Astrocyte of the spinal cord (primary cell): Measurements from ENCODE around the gene IQGAP3.

Experiments
- DNase-seq: peaks from one replicate; pipeline ENCODE4 v3.0.0; 2011; ENCODE audit warnings: low read depth, low spot score
- H3K4me3 ChIP-seq: 2 replicates; pipeline ENCODE4 v1.5.1; 2011; ENCODE audit warnings: low read depth, mild to moderate bottlenecking, low read length, moderate library complexity
- in situ Hi-C: cut with HindIII; loops from 2 replicates; pipeline ENCODE4 v1.10.0; 2017; ENCODE audit warnings: low sequenced_read_pairs
- TF ChIP-seq, protein P1 (sequence below): IDR thresholded peaks from 2 replicates; pipeline ENCODE4 v1.5.1; 2012; ENCODE audit warnings: low read depth, mild to moderate bottlenecking, low read length, inconsistent platforms

Gene IQGAP3

DNA sequence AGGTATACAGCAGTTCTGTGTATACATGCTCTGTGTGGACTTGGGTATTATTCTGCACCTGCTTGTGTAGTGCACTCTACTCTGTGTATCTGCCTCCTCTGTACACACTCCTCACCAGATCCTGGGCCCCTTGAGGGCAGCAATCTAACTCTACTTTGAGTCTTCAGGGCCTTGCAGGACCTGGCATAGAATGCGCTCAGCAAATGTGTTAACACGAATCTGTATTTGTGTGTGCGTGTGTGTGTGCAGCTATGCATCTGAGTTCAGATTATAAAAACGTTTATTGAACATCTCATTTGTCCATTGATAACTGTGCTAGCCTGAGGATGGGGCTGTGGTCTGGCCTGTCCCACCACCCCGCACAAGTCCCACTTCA is 67.9 kb downstream of the IQGAP3 start:
- TF ChIP-seq, protein P1, sequence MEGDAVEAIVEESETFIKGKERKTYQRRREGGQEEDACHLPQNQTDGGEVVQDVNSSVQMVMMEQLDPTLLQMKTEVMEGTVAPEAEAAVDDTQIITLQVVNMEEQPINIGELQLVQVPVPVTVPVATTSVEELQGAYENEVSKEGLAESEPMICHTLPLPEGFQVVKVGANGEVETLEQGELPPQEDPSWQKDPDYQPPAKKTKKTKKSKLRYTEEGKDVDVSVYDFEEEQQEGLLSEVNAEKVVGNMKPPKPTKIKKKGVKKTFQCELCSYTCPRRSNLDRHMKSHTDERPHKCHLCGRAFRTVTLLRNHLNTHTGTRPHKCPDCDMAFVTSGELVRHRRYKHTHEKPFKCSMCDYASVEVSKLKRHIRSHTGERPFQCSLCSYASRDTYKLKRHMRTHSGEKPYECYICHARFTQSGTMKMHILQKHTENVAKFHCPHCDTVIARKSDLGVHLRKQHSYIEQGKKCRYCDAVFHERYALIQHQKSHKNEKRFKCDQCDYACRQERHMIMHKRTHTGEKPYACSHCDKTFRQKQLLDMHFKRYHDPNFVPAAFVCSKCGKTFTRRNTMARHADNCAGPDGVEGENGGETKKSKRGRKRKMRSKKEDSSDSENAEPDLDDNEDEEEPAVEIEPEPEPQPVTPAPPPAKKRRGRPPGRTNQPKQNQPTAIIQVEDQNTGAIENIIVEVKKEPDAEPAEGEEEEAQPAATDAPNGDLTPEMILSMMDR, result no peak
- no peak overlapping the region for H3K4me3 ChIP-seq
- peak; percentile 31 for DNase-seq
- in situ Hi-C loops, result no loop called here

DNA sequence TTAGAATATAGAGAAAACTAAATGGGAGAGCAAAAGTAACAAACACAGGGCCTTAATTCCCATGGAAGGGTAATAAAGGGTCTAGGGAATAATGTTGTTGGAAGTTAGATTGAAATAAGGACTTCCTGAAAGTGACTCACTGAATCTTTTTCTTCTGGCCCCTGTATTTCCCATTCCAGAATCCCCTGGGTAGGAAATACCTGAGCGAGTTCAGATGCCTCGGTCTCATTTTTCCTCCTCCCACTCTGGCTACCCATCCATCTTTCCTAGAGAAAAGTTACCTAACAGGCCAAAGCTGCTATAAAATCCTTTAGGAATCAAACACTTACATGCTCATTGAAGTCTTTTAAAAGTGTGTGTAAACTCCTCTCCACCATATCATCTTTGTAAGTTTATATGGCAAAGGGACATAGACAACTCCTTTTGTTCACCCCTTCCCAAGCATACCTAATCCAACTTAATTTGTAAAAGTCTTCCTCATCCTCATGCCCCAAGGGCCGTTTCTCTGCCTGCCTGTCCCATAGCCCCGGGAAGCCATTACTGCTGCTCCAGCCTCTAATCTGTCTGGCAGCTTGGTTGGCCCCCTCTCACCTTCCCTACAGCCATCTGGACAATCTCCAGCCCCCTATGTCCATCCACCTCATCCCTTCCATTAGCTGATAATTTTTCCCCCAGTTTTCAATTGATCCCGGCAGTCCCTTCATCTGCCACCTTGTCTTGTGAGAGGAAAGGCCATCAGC is 68.5 kb downstream of the IQGAP3 start:
- TF ChIP-seq, protein P1, result no peak
- in situ Hi-C loops, result no loop called here
- H3K4me3 ChIP-seq, result no peak overlapping the region
- DNase-seq, result no peak

DNA sequence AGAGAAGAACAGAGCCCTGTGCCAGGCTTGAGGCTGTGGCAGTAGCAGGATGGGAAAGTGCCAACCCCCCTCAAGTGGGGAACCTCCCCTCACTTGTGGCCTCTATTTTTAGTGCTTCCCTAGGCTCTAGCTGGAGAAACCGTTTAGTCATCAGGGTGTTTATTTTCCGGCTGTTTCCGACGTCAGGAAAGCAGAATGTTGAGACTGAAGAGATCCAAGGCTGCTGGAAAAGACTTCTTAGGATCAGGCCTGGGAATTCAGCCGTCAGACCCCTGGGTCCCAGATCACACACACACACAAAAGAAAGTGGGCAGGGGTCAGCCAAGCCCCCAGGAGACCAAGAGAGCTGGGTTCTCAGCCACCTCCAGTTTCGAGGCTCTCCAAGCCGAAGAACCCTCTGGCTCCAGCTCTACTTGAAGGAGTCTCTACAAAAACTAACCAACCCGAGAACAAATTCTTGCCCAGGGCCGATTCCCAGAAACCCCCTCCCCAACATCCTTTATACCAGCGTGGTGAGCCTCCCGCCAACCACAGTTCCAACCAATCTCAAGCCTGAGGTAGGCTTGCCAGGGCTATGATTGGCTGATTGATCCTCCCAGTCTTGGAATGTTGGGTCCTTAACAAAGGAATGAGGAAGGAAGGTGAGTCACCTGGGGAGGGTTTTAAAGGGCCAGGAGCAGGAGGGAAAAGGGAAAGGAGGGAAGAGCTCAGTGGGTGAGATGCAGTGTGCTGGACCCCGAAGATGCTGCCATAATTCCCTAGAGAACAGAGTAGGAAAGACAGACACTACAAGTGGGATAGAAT is 69.3 kb downstream of the IQGAP3 start:
- TF ChIP-seq, protein P1, result no peak
- in situ Hi-C loops, result no loop called here
- DNase-seq, result peak; percentile 94
- no peak overlapping the region for H3K4me3 ChIP-seq

DNA sequence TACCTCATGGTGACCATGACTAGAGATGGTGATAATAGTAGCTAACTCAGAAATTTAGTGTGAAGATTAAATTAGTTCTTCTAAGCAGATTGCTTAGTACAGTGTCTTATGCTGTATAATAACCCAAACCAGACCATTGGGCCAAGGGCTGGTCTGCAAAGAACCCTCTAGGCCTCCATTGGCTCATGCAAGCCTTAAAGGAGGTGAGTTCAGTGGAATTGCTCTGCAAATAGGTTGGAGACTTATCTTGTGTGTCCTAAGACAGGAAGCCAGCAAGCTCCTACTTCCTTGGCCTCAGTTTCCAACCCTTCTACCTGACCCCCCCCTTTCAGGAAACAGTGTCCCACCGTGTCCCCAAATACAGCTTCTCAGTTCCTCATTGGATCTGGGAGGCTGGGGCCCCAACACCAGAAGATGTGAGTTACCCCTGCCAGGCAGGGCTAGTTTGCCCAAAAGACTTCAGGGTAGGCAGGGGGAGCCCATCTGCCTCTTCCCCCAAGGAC is 69.9 kb downstream of the IQGAP3 start:
- TF ChIP-seq, protein P1, result no peak
- in situ Hi-C loops, result no loop called here
- DNase-seq, result peak; percentile 38
- no peak overlapping the region for H3K4me3 ChIP-seq

DNA sequence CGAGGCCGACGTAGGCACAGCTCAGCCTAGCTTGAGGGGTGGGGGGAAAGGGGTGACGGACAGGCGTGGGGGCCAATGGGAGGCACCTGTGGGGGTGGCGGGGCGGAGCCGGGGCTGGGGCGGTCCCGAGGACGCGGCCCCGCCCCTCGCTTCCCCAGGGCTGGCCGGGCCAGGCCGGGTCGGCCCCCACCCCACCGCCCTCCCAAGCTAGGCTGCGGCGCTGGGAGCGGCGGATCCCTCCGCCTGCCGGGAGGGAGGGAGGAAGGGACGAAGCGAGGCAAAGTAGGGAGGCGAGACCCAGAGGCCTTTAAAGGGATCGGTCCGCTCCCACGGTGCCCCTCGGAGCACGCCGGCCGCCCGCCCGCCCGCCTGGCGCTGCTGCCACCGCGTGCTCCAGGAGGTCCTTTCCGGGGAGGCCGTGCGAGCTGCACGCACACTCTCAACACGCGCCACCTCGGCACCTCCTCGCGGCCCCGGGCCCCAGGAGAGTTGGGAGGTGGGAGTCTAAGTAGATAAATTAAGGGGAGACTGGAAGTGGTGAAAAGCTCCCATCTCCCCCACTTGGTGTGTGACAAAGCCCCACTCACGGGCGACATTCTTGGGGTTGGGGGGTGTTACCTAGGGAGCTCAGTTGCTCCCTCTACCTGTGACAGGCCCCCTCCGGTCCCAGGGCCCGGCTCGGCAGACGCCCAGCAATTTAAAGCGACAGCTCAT is 71.4 kb downstream of the IQGAP3 start:
- H3K4me3 ChIP-seq, result peak overlapping the region; percentile 100
- in situ Hi-C loops, result no loop called here
- peak; percentile 98 for DNase-seq
- TF ChIP-seq, protein P1, result peak; percentile 53

DNA sequence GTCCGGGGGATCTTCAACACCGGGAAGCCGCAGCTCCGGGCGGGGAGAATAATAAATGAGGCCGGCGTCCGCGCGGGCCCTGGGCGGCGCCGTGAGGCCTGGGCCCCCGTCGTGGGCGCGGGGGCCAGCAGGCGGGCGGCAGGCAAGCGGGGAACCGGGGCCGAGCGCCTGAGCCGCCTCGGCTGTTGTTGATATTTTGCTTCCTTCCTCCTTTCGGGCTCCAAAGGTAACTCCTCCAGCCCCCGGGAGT is 71.9 kb downstream of the IQGAP3 start, which contains the start of gene MEF2D:
TSS of gene MEF2D (minus strand) at position 233 of the 250 bp plus-strand sequence. CDS start 17,483 bp downstream, outside the sequence.
- in situ Hi-C loops, result no loop called here
- peak within 1 kb of the TSS; percentile 100 for H3K4me3 ChIP-seq
- no peak for DNase-seq
- TF ChIP-seq, protein P1, result no peak
